Spleen (tissue), 11 donors: ENCODE data around the gene ALDH1A2. TPM values are rescaled to one million over a fixed set of nuclear protein-coding genes. Genes with fewer than 3 reads are reported as not detected.

Experiments
- DNase-seq: peaks from one replicate; pipeline ENCODE4 v3.0.0-alpha.2; 2020
- H3K27ac ChIP-seq, 8 donors: fragments of 200-600 bp; sonication (generic) in 7 of 8; 1 replicate in 4 of 8; 2 replicates in 4 of 8; pipeline versions ENCODE4 v1.5.0 to v1.8.0; 2016 to 2021; ENCODE audit warnings: inconsistent platforms in 4 of 8, mild to moderate bottlenecking in 4 of 8, moderate library complexity in 1 of 8
- H3K27me3 ChIP-seq, 7 donors: fragments of 200-600 bp; sonication (generic) in 6 of 7; replicated peaks in 1 of 7; 1 replicate in 4 of 7; 2 replicates in 3 of 7; pipeline versions ENCODE4 v1.5.0 to v1.8.0; 2016 to 2021; ENCODE audit warnings: inconsistent platforms in 3 of 7, mild to moderate bottlenecking in 1 of 7
- H3K36me3 ChIP-seq, 6 donors: fragments of 200-600 bp; sonication (generic) in 5 of 6; 1 replicate in 4 of 6; 2 replicates in 2 of 6; pipeline versions ENCODE4 v1.5.0 to v1.8.0; 2016 to 2021; ENCODE audit warnings: inconsistent platforms in 2 of 6
- H3K4me1 ChIP-seq, 6 donors: fragments of 200-600 bp; sonication (generic) in 5 of 6; 1 replicate in 3 of 6; 2 replicates in 3 of 6; pipeline versions ENCODE4 v1.5.0 to v1.8.0; 2016 to 2021; ENCODE audit warnings: inconsistent platforms in 3 of 6
- H3K4me3 ChIP-seq, 8 donors: fragments of 200-600 bp; sonication (generic) in 7 of 8; 1 replicate in 4 of 8; 2 replicates in 4 of 8; pipeline versions ENCODE4 v1.5.0 to v1.8.0; 2016 to 2021; ENCODE audit warnings: inconsistent platforms in 4 of 8, mild to moderate bottlenecking in 4 of 8, moderate library complexity in 2 of 8
- H3K9me3 ChIP-seq, 8 donors: fragments of 200-600 bp; sonication (generic) in 7 of 8; 1 replicate in 4 of 8; 2 replicates in 4 of 8; pipeline versions ENCODE4 v1.5.0 to v1.8.0; 2016 to 2021; ENCODE audit warnings: inconsistent platforms in 4 of 8
- CTCF ChIP-seq, 11 experiments: fragments of 200-600 bp in 7 of 11; fragments of 450-650 bp in 4 of 11; sonication (generic) in 4 of 11; IDR thresholded peaks in 8 of 11; conservative IDR thresholded peaks in 3 of 11; 1 replicate in 7 of 11; 2 replicates in 4 of 11; pipeline versions ENCODE4 v1.4.0 to v1.8.0; 2016 to 2021; ENCODE audit warnings: antibody characterized with exemption in 11 of 11, inconsistent platforms in 4 of 11, mild to moderate bottlenecking in 1 of 11
- POLR2A ChIP-seq, 3 donors: fragments of 450-650 bp; IDR thresholded peaks; one replicate each; pipeline ENCODE4 v1.5.1; 2017; ENCODE audit warnings: antibody characterized with exemption in 3 of 3, mild to moderate bottlenecking in 1 of 3
- POLR2AphosphoS5 ChIP-seq, 3 donors: sonication (generic); formaldehyde crosslinking; IDR thresholded peaks; one replicate each; pipeline ENCODE4 v1.5.1; 2017; ENCODE audit warnings: antibody characterized with exemption in 3 of 3
- WGBS, 5 donors: extraction: QIAGEN DNeasy Blood & Tissue Kit in 3 of 5; methylation state at CpG; one replicate each; pipeline versions ENCODE4 v1.1.5 to v1.1.7; 2013 to 2018; 5-methylcytosine and 5-hydroxymethylcytosine counted together
- intact Hi-C: fragments of 100-400 bp; cut with DNase I; formaldehyde crosslinking; loops from one replicate; pipeline ENCODE4 v1.15.0; 2023; ENCODE audit warnings: low total_unique reads
- polyA plus RNA-seq, 3 donors: library from polyadenylated mRNA; stranded (reverse); fragments of 200-250 nt; gene quantifications; one replicate each; pipeline ENCODE4 v1.2.1, GENCODE V29; 2013
- total RNA-seq, 7 donors: library from RNA; depleted of rRNA in 3 of 7; stranded (reverse); fragments of >200 nt in 3 of 7; fragmentation: NEBNext Ultra II Directional in 4 of 7; extraction: Animal tissue kit (Norgen Biotek cat#: 25700) in 4 of 7; gene quantifications; one replicate each; pipeline versions ENCODE4 v1.1.0 to v1.2.1, GENCODE V29; 2016 to 2021
- donor health status: healthy with polysubstance abuse.
- donor health status: DM: no; HTN: no; CAD: no; lungs with moderate emphysema.
- donor health status: DM: no; HTN: no; CAD: no.
- donor health status: Bipolar disorder and iron deficiency.
- donor health status: healthy.
- donor health status: DM: no; HTN: no; CAD: no.
- donor health status: DM: yes; HTN: yes; CAD: no.

Gene ALDH1A2
- total and polyA plus RNA-seq, 10 donors = 0.26 to 20.3 (median 4.8) TPM

GRCh38 chr15:58060575-58060974, 4.9 kb downstream of the ALDH1A2 start:
- no peak for TF ChIP-seq POLR2AphosphoS5 (IDR thresholded peaks at IDR 0.05)
- no peak for TF ChIP-seq CTCF (IDR thresholded peaks at IDR 0.05 in 8 of 11, conservative IDR thresholded peaks at IDR 0.05 in 3 of 11)
- TF ChIP-seq POLR2A (IDR thresholded peaks at IDR 0.05) = no peak
- intact Hi-C loops = loop anchor here (10.0 kb wide), 1 partner anchor 306 kb away; no protein-coding TSS in a partner anchor

GRCh38 chr15:58058729-58059128, 6.8 kb downstream of the ALDH1A2 start:
- no peaks in the 10 kb centered on the region for H3K4me1 ChIP-seq
- H3K27me3 ChIP-seq = peaks cover 0 to 57% (median 17%) of the 10 kb centered on the region in 7 donors
- 49 to 59% (median 51%) methylated on average over 2 of the region's 2 CpGs for WGBS, 5 donors
- no peak for DNase-seq
- H3K9me3 ChIP-seq = no peaks in the 10 kb centered on the region
- H3K4me3 ChIP-seq = no peak overlapping the region
- no peaks in the 10 kb centered on the region for H3K36me3 ChIP-seq
- intact Hi-C loops = no loop called here
- no peak overlapping the region for H3K27ac ChIP-seq
- no peak for TF ChIP-seq CTCF (IDR thresholded peaks at IDR 0.05 in 8 of 11, conservative IDR thresholded peaks at IDR 0.05 in 3 of 11)
- no peak for TF ChIP-seq POLR2A (IDR thresholded peaks at IDR 0.05)
- no peak for TF ChIP-seq POLR2AphosphoS5 (IDR thresholded peaks at IDR 0.05)

More at GRCh38 chr15:58060575-58060974, 4.9 kb downstream of the ALDH1A2 start:
- Histone ChIP-seq H3K4me1 (peaks cover 4 to 10% (median 7%) of the 10 kb centered on the region in 6 donors), H3K27me3 (peaks cover 7 to 76% (median 36%) of the 10 kb centered on the region in 7 donors), H3K9me3 (no peaks in the 10 kb centered on the region), H3K4me3 (no peak overlapping the region), H3K36me3 (no peaks in the 10 kb centered on the region), H3K27ac (no peak overlapping the region)
- 94 to 100% (median 96%) methylated on average over 1 of the region's 1 CpG for WGBS, 5 donors
- no peak for DNase-seq

- whole genome bisulfite sequencing, 5 donors = 9 to 31% (median 28%) methylated on average over 3 of the region's 3 CpGs
- TF ChIP-seq POLR2AphosphoS5 (IDR thresholded peaks at IDR 0.05) (no peak), CTCF (IDR thresholded peaks at IDR 0.05 in 8 of 11, conservative IDR thresholded peaks at IDR 0.05 in 3 of 11) (no peak), POLR2A (IDR thresholded peaks at IDR 0.05) (no peak)
- DNase-seq = no peak
- peaks cover 0 to 51% (median 13%) of the 10 kb centered on the region in 7 donors for H3K27me3 ChIP-seq
- no peak overlapping the region for H3K27ac ChIP-seq
- intact Hi-C loops = no loop called here
- H3K9me3 ChIP-seq = no peaks in the 10 kb centered on the region
- no peaks in the 10 kb centered on the region for H3K4me1 ChIP-seq
- H3K4me3 ChIP-seq = no peak overlapping the region
- H3K36me3 ChIP-seq = no peaks in the 10 kb centered on the region
Observed at GRCh38 chr15:58058073-58058472, 7.4 kb downstream of the ALDH1A2 start.

- H3K27me3 ChIP-seq = peaks cover 0 to 46% (median 13%) of the 10 kb centered on the region in 7 donors
- 77 to 93% (median 88%) methylated on average over 1 of the region's 1 CpG for WGBS, 5 donors
- peaks cover 0 to 3% (median 0%) of the 10 kb centered on the region in 6 donors for H3K4me1 ChIP-seq
- H3K27ac ChIP-seq = no peak overlapping the region
- no peaks in the 10 kb centered on the region for H3K36me3 ChIP-seq
- intact Hi-C loops = no loop called here
- no peak for DNase-seq
- no peak for TF ChIP-seq POLR2A (IDR thresholded peaks at IDR 0.05)
- TF ChIP-seq POLR2AphosphoS5 (IDR thresholded peaks at IDR 0.05) = no peak
- no peak for TF ChIP-seq CTCF (IDR thresholded peaks at IDR 0.05 in 8 of 11, conservative IDR thresholded peaks at IDR 0.05 in 3 of 11)
- no peaks in the 10 kb centered on the region for H3K9me3 ChIP-seq
- H3K4me3 ChIP-seq = no peak overlapping the region
Observed at GRCh38 chr15:58057559-58057958, 8.0 kb downstream of the ALDH1A2 start.
